HG02642 (cell line): ENCODE results near the gene MYO15B.

Source experiments
- ATAC-seq: cut with Tn5 transposase; IDR thresholded peaks from one replicate; pipeline ENCODE4 v1.9.1; 2021; ENCODE audit warnings: mild to moderate bottlenecking; ENCODE audit not compliant: unreplicated experiment, poor library complexity

The MYO15B gene

DNA sequence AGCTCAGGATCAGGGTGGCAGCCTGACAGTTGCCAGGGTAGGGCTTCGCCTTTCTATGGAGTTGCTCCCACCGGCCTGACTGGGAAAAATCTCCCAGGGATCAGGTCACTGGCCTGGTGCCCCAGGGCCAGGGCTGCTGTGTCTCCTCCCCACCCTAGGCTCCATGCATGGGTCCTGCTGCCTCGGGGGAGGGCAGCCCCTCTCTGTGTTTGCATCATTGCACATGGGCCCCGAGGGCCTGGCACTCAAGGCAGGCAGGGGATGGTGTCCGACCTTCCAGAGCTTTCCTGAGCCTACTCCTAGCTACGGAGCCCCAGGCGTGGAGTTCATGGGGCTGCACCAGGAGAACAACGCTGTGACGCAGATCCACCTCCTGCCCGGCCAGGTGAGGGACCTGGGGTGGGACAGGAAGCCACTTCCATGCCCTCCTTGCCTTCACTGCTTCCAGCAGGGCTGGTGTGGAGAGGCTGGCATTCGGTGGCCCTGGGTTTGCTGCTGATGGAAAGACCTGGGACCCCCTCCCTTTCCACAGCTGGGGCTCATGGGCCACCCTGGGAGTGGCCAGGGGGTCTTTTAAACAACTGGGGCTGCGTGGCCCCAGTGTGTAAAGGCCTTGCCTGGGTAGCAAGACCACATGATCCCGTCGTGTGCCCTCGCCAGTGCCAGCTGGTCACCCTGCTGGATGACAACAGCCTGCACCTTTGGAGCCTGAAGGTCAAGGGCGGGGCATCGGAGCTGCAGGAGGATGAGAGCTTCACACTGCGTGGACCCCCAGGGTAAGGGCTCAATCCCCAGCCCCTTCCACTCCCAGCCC lies 29.5 kb upstream of the MYO15B start:
- no peak for ATAC-seq

- ATAC-seq, result no peak
These were observed 28.7 kb upstream of the MYO15B start for GRCh38 chr17:75558666-75559530.

DNA sequence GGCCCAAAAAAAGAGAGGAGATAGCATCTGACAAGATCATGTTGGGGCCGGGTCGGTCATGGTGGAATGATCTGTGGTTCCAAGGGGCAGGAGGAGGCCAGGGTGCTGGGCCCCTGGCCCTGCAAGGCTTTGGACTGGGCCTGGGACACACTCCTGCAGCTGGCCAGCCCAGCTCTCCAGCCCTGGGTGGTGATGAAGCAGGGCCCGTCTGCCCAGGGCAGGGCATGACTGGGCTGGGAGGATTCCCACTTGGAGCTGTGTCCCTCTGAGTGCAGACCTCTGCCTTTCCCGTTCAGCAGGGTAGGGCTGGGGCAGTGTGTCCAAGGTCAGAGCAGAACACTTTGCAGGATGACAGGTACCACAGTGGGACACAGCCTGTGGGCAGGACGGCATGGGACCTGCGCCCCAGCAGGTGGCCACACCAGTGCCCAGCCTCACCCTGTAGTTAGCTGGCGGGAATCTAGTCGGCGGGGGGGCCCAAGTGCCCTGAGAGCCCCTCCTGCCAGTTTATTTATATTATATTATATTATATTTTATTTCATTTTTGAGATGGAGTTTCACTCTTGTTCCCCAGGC lies 27.6 kb upstream of the MYO15B start:
- no peak for ATAC-seq

- no peak for ATAC-seq
These were observed 25.5 kb upstream of the MYO15B start for GRCh38 chr17:75561927-75562603.

DNA sequence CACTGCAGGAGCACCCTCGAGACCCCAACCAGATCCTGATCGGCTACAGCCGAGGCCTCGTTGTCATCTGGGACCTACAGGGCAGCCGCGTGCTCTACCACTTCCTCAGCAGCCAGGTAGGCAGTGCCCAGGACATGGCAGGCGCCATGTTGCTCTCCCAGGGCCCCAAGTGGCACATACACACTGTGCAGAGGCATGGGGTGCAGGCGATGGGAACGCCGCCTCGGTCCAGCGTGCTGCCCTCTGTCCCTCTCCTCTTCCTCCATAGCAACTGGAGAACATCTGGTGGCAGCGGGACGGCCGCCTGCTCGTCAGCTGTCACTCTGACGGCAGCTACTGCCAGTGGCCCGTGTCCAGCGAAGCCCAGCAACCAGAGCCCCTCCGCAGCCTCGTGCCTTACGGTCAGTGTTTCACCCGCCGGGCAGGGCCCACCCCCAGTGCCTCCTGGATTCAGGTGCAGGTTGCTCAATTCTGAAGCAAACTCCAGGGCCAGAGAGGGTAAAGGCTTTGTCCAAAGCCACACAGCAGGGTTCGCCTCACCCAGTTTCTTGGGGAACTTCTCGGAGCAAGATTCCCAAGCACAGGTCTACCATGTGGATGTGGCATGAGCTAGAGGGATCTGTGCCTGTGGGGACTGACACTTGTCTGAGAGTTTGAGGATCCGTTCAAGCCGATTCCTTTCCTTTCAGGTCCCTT lies 24.4 kb upstream of the MYO15B start:
- no peak for ATAC-seq

DNA sequence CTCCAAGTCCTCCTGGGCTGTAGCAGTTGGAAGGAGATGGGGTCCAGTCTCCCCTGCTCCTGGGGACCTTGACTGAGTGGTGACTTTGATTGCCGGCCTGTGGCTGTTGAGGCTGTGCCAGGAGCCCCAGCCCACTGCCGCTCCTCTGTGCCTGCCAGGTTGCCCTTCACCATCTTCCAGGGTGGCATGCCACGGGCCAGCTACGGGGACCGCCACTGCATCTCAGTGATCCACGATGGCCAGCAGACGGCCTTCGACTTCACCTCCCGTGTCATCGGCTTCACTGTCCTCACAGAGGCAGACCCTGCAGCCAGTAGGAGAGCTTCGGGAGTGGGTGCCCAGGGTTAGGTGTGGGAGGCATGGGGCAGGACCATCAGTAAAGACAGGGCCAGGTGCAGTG lies 23.4 kb upstream of the MYO15B start:
- ATAC-seq, result no peak

DNA sequence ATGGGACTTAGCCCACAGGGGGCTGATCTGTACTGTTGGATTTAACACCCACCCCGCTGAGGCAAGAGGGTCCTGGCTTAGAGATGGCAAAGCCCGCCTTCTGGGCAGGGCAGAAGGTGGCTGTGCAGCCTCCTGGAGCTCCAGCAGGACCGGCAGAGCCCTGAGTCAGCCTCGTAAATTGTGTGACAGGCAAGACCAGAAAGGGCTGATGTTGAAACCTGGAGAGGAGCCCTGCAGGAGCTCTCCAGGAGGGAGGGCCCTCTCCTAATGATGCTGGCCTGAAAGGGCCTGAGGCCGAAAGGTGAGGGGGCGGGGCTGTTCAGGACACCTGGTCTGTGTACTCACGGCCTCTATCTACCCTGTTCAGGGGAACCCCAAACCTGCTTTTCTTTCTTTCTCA lies 22.5 kb upstream of the MYO15B start:
- ATAC-seq, result no peak

GRCh38 chr17:75565618-75566017 lies 22.0 kb upstream of the MYO15B start:
- no peak for ATAC-seq

DNA sequence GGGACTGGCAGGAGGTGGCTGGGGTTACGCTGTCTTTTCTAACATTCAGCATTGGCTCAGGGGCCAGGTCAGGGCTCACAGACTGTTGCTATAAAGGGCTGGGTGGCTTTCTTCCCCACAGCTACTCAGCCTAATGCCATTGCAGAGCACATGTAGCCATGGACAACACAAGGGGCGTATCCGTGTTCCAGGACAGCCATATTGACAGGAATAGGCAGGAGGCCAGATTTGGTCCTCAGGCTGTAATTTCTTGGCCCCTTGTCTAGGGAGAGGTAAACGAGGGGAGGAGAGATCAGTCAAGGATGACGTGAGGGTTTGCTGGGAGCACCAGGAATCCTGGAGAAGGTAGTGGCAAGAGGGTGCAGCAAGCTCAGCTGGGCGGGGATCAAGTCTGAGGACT lies 21.2 kb upstream of the MYO15B start:
- ATAC-seq, result no peak

- no peak for ATAC-seq
These were observed 20.8 kb upstream of the MYO15B start for GRCh38 chr17:75566834-75567233.

DNA sequence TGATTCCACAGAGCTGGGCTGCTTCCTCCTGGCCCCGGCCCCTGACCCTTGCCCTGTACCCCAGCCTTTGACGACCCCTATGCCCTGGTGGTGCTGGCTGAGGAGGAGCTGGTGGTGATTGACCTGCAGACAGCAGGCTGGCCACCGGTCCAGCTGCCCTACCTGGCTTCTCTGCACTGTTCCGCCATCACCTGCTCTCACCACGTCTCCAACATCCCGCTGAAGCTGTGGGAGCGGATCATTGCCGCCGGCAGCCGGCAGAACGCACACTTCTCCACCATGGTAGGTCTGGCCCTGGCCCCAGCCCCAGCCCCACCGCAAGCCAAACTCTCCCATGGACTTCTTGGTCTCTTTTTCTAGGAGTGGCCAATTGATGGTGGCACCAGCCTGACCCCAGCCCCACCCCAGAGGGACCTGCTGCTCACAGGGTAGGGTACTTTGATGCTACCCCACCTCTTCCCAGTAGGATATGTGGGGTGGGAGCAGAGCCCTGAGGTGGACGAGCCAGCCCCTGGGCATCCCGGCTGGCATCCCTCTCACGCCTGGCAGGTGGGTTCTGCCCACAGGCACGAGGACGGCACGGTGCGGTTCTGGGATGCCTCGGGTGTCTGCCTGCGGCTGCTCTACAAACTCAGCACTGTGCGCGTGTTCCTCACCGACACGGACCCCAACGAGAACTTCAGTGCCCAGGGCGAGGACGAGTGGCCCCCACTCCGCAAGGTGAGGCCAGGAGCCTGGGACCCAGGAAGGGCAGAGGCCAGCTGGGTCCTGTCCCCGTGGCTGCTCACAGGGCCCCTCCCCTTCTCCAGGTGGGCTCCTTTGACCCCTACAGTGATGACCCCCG lies 19.0 kb upstream of the MYO15B start:
- ATAC-seq, result no peak

- no peak for ATAC-seq
These were observed 17.4 kb upstream of the MYO15B start for GRCh38 chr17:75570034-75570676.

- ATAC-seq, result no peak
These were observed 16.8 kb upstream of the MYO15B start for GRCh38 chr17:75570772-75571171.

DNA sequence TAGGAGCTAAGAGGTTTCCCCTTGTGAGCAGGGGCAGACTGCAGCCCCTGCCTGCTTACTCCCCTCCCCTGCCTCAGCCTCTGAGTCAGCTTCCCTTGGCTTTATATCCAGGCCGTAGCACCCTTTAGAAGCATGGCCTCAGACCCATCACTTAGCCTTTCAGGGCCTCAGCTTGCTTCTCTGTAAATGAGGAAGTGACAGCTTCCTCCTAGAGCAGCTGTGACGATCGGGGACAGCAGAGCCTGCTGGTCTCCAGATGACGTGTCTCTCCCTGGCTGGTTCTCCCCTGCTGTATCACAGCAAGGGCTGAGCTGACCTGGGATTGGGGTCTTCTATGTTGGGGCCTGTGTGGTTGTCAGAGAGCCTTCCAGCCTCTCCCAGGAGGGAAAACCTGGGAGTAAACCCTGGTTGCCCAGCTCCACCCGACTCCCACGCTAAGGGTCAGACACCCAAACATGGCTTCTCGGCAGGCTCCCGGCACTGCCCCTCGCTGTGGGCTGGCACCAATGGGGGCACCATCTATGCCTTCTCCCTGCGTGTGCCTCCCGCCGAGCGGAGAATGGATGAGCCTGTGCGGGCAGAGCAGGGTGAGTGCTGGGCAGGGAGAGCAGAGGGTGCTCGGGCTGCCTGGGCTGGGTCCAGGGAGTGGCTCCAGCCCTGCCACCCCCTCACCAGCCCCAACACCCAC lies 16.3 kb upstream of the MYO15B start:
- ATAC-seq, result peak; percentile 63

GRCh38 chr17:75571885-75572215 lies 15.8 kb upstream of the MYO15B start:
- no peak for ATAC-seq

DNA sequence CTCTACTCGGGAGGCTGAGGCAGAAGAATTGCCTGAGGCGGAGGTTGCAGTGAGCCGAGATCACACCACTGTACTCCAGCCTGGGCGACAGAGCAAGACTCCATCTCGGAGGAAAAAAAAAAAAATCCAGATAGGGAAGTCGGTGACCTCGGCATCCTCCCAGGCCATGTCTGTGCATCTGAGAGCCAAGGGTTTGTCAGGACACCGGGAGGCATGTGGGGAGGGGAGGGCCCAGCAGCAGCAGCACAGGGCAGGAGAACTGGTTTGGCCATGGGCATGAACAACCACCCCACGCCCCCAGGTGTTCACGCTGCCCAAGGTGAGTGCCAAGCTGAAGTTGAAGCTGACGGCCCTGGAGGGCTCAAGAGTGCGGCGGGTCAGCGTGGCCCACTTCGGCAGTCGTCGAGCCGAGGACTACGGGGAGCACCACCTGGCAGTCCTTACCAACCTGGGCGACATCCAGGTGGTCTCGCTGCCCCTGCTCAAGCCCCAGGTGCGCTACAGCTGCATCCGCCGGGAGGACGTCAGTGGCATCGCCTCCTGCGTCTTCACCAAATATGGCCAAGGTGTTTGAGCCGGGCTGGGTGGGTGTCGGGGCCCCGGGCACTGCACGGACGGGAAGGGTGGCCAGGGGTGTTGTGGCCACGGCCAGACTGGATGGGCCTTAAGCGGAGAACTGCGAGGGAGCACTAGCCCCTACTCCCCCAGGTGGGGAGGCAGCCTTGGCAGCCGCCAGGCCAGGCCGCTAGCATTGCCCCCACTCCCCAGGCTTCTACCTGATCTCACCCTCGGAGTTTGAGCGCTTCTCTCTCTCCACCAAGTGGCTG lies 14.7 kb upstream of the MYO15B start:
- no peak for ATAC-seq

DNA sequence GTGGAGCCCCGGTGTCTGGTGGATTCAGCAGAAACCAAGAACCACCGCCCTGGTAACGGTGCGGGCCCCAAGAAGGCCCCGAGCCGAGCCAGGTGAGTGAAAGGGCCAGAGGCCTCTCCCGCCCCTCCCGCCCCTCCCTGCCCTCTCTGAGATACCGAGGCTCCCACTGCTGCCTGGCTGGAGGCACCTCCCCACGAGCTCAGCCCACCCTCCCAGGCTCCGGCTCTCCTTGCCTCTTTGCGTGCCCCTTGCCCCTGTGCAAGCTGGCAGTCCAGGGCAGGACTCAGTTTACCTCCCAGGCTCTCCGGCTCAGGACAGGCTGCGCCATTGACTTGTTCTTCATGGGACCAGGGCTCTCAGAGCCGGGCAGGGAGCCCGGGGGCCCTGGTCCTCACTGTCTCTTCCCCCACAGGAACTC lies 14.1 kb upstream of the MYO15B start:
- ATAC-seq, result no peak
